NT2/D1 (cell line): ENCODE results near the gene TPRG1L.

Experiments
- YY1 ChIP-seq: IDR thresholded peaks from 2 replicates; pipeline ENCODE4 v1.6.1; 2011; ENCODE audit not compliant: insufficient read length, insufficient read depth
- ZNF274 ChIP-seq: IDR thresholded peaks from 2 replicates; pipeline ENCODE4 v1.6.1; 2011; ENCODE audit warnings: mild to moderate bottlenecking, low read depth, low read length

DNA sequence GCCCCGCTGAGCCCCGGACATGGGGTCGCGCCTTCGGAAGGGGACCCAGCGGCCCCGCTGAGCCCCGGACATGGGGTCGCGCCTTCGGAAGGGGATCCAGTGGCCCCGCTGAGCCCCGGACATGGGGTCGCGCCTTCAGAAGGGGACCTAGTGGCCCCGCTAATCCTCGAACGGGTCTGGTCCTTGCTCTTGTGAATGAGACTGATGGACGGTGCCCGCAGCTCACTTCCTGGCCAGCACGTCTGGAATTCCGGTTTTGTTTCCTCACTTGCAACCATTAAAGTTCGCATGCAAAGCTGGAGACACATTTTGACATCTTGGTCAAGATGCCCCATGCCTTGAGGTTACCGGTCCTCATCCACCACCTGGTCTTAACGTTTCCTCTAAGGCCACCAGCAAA is 19.5 kb downstream of the TPRG1L start:
- no peak for TF ChIP-seq ZNF274
- TF ChIP-seq YY1, result no peak
